Measurements from ENCODE around the gene DEPDC5. TPM values are rescaled to one million over a fixed set of nuclear protein-coding genes. Genes with fewer than 3 reads are reported as not detected.

Gene DEPDC5
- total RNA-seq, 3 donors from 2014 or later, result 48.7 to 53.1 (median 49.5) TPM

DNA sequence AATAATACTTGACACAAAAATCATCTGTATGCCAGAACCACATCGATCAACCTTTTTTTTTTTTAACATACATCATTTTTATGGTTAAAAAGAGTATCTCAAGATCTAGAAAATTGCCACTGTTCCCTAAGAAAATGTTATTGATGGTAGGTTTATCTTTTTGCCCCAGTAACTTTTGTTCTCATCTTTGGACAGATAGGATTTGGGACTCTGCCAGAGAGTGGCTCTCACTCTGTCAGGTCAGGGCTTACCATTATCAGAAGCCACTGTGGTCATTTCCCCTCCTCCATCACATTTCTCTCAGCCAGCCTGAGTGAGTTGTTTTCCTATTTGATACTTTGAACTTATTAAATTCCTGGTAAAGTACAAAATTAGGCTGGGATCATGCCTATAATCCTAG is 142.7 kb downstream of the DEPDC5 start:
- ATAC-seq (no peak), DNase-seq (no peak)
- H3K4me1 ChIP-seq (ENCODE audit: low read depth), result no peaks in the 10 kb centered on the region
- TF ChIP-seq CTCF (IDR thresholded peaks at IDR 0.05), result no peak
- H3K9me3 ChIP-seq, result no peaks in the 10 kb centered on the region
- intact Hi-C loops (cut with DNase I, micrococcal nuclease), result no loop called here
- no peaks in the 10 kb centered on the region for H3K36me3 ChIP-seq (ENCODE audit: low read depth)
- no peak overlapping the region for H3K4me3 ChIP-seq

DNA sequence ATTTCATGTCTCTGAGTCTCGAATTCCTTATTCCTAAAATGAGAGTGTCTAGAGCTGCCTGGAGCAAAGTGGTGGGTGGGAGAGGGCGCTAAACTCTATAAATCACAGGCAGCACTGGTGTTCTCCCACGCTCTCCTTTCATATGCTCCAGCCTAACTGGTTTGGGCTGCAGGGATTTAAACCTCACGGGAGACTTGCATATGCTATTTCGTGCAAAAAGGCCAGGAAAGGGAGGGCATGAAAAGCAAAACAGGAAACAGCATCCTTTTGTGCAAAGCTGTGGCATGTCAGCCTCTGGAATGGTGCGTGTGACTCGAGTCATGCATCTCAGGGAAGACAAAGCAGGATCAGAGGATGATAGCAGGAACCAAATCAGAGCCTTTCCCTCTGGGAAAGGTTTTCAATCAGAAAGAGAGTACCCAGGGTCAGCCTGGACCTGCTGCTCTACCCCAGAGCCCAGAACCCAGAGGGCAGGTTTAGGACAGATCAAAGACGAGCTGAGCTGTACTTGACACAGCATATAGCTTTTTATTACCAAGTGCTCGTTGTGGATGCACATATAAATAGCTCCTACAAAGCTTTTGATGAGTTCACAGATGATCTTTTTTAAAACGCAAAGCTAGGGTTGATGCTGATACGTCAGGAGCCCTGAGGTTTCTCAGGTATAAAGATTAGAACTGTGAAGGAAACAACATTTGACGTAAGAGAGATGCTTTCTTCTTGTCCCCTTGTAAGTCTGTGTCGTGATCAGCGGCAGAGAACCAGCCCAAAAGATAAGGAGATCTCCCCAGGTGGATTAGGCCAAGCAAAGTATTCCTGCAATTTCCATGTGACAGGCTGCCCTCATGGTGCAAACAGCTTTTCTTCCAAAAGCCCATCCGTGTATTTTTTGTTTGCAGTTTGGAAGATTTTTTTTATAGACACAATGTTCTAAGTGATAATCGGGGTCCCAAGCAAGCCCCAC is 144.3 kb downstream of the DEPDC5 start:
- ATAC-seq, result no peak
- intact Hi-C loops (cut with DNase I, micrococcal nuclease), result no loop called here
- no peak for TF ChIP-seq CTCF (IDR thresholded peaks at IDR 0.05)

GRCh38 chr22:31898926-31899325 is 145.1 kb downstream of the DEPDC5 start:
- ATAC-seq (no peak), DNase-seq (no peak)
- H3K36me3 ChIP-seq (ENCODE audit: low read depth), result no peaks in the 10 kb centered on the region
- no peak overlapping the region for H3K4me3 ChIP-seq
- H3K4me1 ChIP-seq (ENCODE audit: low read depth), result no peaks in the 10 kb centered on the region
- intact Hi-C loops (cut with DNase I, micrococcal nuclease), result no loop called here
- no peak for TF ChIP-seq CTCF (IDR thresholded peaks at IDR 0.05)
- H3K9me3 ChIP-seq, result no peaks in the 10 kb centered on the region

More for the DNA sequence above, 144.3 kb downstream of the DEPDC5 start:
- Histone ChIP-seq H3K9me3 (no peaks in the 10 kb centered on the region), H3K4me3 (no peak overlapping the region), H3K4me1 (ENCODE audit: low read depth) (no peaks in the 10 kb centered on the region), H3K36me3 (ENCODE audit: low read depth) (no peaks in the 10 kb centered on the region)
- no peak for DNase-seq

GRCh38 chr22:31899669-31900068 is 145.8 kb downstream of the DEPDC5 start:
- H3K4me3 ChIP-seq, result no peak overlapping the region
- intact Hi-C loops (cut with DNase I, micrococcal nuclease), result no loop called here
- DNase-seq (no peak), ATAC-seq (no peak)
- no peaks in the 10 kb centered on the region for H3K4me1 ChIP-seq (ENCODE audit: low read depth)
- no peak for TF ChIP-seq CTCF (IDR thresholded peaks at IDR 0.05)
- H3K9me3 ChIP-seq, result no peaks in the 10 kb centered on the region
- no peaks in the 10 kb centered on the region for H3K36me3 ChIP-seq (ENCODE audit: low read depth)

GRCh38 chr22:31901388-31902137 is 147.7 kb downstream of the DEPDC5 start:
- Histone ChIP-seq H3K9me3 (no peaks in the 10 kb centered on the region), H3K4me1 (ENCODE audit: low read depth) (no peaks in the 10 kb centered on the region), H3K36me3 (ENCODE audit: low read depth) (no peaks in the 10 kb centered on the region), H3K4me3 (no peak overlapping the region)
- DNase-seq (no peak), ATAC-seq (no peak)
- no peak for TF ChIP-seq CTCF (IDR thresholded peaks at IDR 0.05)
- intact Hi-C loops (cut with DNase I, micrococcal nuclease), result no loop called here
